Activated naive CD8-positive, alpha-beta T cell (primary cell): ENCODE data around the gene DCAF11.

Experiments used
- H3K27ac Mint-ChIP-seq: one replicate; pipeline ENCODE4 v1.8.0; 2021; ENCODE audit warnings: mixed read lengths
- H3K27me3 Mint-ChIP-seq: one replicate; pipeline ENCODE4 v1.8.0; 2021; ENCODE audit warnings: mixed read lengths
- H3K36me3 Mint-ChIP-seq: one replicate; pipeline ENCODE4 v1.8.0; 2021; ENCODE audit warnings: mixed read lengths
- H3K4me1 Mint-ChIP-seq: one replicate; pipeline ENCODE4 v1.8.0; 2021; ENCODE audit warnings: low read depth, mixed read lengths
- H3K4me3 Mint-ChIP-seq: one replicate; pipeline ENCODE4 v1.8.0; 2021; ENCODE audit warnings: mild to moderate bottlenecking, mixed read lengths
- H3K9me3 Mint-ChIP-seq: one replicate; pipeline ENCODE4 v1.8.0; 2021; ENCODE audit warnings: low read depth, mixed read lengths

The DCAF11 gene

DNA sequence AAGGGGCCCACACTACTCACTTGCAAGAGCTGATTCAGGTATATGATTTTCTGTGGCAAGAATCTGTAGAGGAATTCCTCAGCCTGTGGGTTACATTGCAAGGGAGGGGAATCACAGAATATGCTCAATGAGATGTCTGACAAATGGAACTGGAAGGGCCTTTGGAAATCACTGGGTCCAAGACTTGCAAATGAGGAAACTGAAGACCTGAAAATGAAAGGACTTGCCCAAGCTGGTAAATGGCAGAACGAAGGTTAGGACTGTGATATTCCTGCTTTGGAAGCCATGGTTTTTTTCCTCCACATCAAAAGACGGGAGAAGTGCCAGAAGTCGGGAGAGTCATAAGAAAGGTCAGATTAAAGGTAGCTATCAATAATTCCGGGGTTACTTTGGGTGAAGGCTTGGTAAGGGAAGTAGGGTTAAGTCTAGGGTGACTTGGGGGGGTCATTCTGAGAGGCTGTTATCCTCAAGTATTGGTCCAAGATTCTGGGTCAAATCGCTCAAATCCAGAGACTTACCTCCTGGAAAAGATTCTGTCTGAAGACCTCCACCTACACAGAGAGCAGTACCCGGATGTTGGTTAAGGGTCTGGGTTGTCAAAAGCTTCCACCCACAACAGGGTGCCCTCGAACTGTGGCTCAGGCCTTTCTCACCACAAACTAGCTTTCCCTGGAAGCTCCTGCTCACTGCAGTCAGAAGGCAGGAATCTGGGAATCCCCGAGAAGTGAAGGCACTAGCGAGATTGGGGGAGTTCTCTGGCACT is 31.3 kb downstream of the DCAF11 start:
- peak overlapping the region; percentile 97 for H3K4me3 Mint-ChIP-seq
- H3K36me3 Mint-ChIP-seq: peaks cover 16% of the 10 kb centered on the region
- peaks cover 58% of the 10 kb centered on the region for H3K4me1 Mint-ChIP-seq

DNA sequence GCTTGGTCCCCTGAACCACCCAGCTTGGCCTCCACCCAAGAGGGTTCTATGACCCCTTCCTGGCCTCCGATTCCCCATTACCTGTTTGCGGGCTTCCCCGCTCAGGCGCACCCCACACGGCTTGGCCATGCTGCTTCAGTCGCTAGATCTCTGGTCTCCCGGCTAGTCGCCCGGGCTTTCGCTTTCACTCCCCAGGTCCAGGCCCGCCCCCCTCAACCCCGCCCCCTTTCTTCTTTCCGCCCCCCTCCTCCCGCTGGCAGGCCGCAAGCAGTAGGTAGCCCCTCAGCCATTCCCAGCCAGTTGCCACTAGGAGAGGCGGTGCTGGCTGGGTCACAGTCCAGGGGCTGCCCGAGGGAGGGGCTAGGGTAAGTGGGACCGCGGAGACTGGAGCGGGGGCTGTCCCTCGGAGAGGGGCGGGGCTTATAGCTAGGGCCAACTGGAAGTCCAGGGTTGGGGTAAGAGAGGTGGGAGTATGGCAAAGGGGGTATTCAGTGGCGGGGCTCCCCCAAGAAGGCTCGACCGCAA is 31.9 kb downstream of the DCAF11 start, which contains the start of gene PSME2:
PSME2 (minus strand) TSS at position 158 of the 525 bp plus-strand sequence; CDS start at position 129, 29 bp downstream.
- Mint-ChIP-seq H3K27me3 (no peaks in the 10 kb centered on the region), H3K27ac (peak within 1 kb of the TSS; percentile 98), H3K4me1 (peaks cover 58% of the 10 kb centered on the region), H3K9me3 (no peaks in the 10 kb centered on the region), H3K36me3 (peaks cover 16% of the 10 kb centered on the region), H3K4me3 (peak within 1 kb of the TSS; percentile 97)

More for the DNA sequence above, 31.3 kb downstream of the DCAF11 start:
- Mint-ChIP-seq H3K27ac (peak overlapping the region; percentile 98), H3K9me3 (no peaks in the 10 kb centered on the region), H3K27me3 (no peaks in the 10 kb centered on the region)

DNA sequence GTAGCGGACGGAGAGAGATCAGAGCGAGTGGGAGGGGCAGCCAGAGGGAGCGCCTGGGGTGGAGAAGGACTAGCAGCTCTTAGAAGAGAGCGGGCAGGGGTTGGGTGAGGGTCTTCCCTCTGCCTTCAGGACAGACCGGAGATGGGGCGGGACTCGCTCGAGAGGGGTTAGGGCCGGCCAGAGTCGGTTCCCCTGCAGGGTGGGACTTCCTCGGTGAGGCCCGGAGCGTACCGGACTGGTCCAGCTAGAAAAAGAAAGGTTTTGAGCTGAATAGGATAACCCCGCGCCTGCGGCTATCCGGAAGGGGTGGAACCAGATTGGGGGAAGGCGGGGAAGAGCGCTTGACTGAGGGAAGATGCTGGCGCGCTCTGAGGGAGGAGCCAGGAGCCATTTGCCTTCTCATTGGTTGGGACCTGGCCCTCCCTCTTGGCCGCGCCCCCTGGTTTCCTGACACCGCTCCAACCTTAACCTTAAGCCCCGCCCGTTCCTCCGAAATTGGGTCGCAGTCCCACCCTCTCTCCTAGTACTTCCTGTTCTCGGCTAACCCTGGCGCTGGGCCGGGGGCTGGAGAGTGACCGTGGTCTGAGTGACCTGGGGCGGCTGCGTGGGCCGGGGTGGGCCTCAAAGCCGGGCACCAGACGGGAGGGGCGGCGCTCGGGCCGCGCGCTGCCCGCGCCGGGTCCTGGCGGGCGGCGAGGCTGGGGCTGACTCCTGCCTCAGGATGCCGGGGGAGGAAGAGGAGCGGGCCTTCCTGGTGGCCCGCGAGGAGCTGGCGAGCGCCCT is 32.6 kb downstream of the DCAF11 start, which contains the start of gene RNF31:
RNF31 (plus strand) TSS at position 521 of the 783 bp plus-strand sequence; CDS start at position 722, 201 bp downstream.
- Mint-ChIP-seq H3K36me3 (peaks cover 16% of the 10 kb centered on the region), H3K27me3 (no peaks in the 10 kb centered on the region), H3K9me3 (no peaks in the 10 kb centered on the region), H3K27ac (peak within 1 kb of the TSS; percentile 98), H3K4me3 (peak within 1 kb of the TSS; percentile 97), H3K4me1 (peaks cover 52% of the 10 kb centered on the region)

DNA sequence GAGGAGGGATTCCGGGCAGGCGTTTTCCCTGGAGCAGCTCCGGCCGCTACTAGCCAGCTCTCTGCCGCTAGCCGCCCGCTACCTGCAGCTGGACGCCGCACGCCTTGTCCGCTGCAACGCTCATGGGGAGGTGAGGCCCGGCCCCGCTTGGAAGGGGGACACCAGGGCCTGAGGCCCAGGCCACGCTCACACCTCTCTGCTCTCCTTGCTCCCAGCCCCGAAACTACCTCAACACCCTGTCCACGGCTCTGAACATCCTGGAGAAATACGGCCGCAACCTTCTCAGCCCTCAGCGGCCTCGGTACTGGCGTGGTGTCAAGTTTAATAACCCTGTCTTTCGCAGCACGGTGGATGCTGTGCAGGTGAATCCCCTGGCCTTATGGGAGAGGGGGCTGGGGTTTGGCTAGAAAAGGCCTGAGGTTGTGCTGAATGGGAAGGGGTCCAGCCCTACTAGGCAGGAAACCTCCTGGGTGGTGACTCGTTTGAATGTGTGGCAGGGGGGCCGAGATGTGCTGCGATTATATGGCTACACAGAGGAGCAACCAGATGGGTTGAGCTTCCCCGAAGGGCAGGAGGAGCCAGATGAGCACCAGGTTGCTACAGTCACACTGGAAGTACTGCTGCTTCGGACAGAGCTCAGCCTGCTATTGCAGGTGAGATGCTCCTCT is 33.3 kb downstream of the DCAF11 start:
- Mint-ChIP-seq H3K27ac (peak overlapping the region; percentile 68), H3K36me3 (peaks cover 16% of the 10 kb centered on the region), H3K4me1 (peaks cover 48% of the 10 kb centered on the region), H3K9me3 (no peaks in the 10 kb centered on the region), H3K27me3 (no peaks in the 10 kb centered on the region), H3K4me3 (peak overlapping the region; percentile 97)

DNA sequence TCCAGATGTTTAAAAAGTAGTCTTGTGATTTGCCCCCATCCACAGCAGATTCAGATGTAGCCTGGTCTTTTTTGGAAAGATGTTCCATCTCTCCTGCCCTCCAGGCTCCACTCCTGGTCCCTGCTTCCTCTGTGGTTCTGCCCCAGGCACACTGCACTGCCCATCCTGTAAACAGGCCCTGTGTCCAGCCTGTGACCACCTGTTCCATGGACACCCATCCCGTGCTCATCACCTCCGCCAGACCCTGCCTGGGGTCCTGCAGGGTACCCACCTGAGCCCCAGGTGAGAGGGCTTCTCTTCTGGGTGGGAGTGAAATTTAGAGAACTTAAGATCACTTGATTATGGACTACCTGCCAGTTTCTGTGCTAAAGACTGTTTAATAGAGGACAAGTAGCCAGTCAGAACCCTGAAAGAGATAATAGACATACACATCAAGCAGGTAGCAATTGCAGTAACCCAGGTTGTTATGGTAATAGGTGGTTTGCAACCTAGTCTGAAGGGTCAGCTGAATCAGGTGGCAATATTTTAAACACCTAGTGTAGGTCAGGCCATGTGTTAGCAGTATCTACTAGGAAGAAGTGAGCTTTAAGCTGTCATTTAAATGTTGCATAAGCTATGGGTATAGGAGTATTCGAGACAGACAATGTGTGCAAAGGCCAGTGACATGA is 34.9 kb downstream of the DCAF11 start:
- H3K36me3 Mint-ChIP-seq: peaks cover 11% of the 10 kb centered on the region
- no peaks in the 10 kb centered on the region for H3K9me3 Mint-ChIP-seq
- H3K27ac Mint-ChIP-seq: no peak overlapping the region
- H3K4me3 Mint-ChIP-seq: peak overlapping the region; percentile 97
- no peaks in the 10 kb centered on the region for H3K27me3 Mint-ChIP-seq
- peaks cover 37% of the 10 kb centered on the region for H3K4me1 Mint-ChIP-seq

DNA sequence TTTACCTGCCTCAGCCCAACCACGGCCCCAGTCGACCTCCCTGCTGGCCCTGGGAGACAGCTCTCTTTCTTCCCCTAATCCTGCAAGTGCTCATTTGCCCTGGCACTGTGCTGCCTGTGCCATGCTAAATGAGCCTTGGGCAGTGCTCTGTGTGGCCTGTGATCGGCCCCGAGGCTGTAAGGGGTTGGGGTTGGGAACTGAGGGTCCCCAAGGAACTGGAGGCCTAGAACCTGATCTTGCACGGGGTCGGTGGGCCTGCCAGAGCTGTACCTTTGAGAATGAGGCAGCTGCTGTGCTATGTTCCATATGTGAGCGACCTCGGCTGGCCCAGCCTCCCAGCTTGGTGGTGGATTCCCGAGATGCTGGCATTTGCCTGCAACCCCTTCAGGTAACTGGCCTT is 35.5 kb downstream of the DCAF11 start:
- Mint-ChIP-seq H3K27me3 (no peaks in the 10 kb centered on the region), H3K4me1 (peaks cover 33% of the 10 kb centered on the region), H3K36me3 (peaks cover 11% of the 10 kb centered on the region), H3K9me3 (no peaks in the 10 kb centered on the region), H3K4me3 (peak overlapping the region; percentile 13), H3K27ac (no peak overlapping the region)

DNA sequence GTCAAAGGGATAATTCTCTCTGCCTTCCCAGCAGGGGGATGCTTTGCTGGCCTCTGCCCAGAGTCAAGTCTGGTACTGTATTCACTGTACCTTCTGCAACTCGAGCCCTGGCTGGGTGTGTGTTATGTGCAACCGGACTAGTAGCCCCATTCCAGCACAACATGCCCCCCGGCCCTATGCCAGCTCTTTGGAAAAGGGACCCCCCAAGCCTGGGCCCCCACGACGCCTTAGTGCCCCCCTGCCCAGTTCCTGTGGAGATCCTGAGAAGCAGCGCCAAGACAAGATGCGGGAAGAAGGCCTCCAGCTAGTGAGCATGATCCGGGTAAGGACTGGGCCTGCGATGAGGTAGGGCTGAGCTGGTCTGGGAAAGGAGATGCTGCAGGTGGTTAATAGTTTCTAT is 36.0 kb downstream of the DCAF11 start:
- no peaks in the 10 kb centered on the region for H3K9me3 Mint-ChIP-seq
- H3K36me3 Mint-ChIP-seq: peaks cover 9% of the 10 kb centered on the region
- H3K27ac Mint-ChIP-seq: no peak overlapping the region
- no peaks in the 10 kb centered on the region for H3K27me3 Mint-ChIP-seq
- no peak overlapping the region for H3K4me3 Mint-ChIP-seq
- H3K4me1 Mint-ChIP-seq: peaks cover 28% of the 10 kb centered on the region

DNA sequence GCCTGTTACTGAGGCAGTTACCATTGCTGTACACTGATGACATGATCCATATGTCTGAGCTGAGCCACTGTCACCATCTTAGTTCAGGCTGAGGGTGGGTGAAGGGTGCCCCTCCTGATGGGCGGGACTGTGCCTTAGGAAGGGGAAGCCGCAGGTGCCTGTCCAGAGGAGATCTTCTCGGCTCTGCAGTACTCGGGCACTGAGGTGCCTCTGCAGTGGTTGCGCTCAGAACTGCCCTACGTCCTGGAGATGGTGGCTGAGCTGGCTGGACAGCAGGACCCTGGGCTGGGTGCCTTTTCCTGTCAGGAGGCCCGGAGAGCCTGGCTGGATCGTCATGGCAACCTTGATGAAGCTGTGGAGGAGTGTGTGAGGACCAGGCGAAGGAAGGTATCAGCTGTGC is 36.4 kb downstream of the DCAF11 start:
- Mint-ChIP-seq H3K4me1 (peaks cover 24% of the 10 kb centered on the region), H3K27me3 (no peaks in the 10 kb centered on the region), H3K27ac (peak overlapping the region; percentile 6), H3K4me3 (no peak overlapping the region), H3K9me3 (no peaks in the 10 kb centered on the region), H3K36me3 (peaks cover 7% of the 10 kb centered on the region)

DNA sequence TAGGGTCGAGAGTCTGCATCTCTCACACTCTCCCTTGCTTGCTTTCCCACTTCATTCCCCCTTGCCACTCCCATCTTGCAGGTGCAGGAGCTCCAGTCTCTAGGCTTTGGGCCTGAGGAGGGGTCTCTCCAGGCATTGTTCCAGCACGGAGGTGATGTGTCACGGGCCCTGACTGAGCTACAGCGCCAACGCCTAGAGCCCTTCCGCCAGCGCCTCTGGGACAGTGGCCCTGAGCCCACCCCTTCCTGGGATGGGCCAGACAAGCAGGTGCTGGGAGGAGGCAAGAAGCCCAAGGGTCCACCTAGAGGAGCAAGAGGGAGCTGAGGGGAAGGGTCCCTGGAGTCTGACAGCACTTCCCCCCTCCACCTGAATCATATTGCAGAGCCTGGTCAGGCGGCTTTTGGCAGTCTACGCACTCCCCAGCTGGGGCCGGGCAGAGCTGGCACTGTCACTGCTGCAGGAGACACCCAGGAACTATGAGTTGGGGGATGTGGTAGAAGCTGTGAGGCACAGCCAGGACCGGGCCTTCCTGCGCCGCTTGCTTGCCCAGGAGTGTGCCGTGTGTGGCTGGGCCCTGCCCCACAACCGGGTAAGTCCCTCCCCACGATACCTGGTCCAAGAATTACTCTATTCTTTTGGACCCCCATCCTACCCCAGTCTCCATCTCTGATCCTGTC is 37.0 kb downstream of the DCAF11 start:
- H3K4me3 Mint-ChIP-seq: no peak overlapping the region
- peak overlapping the region; percentile 34 for H3K27ac Mint-ChIP-seq
- no peaks in the 10 kb centered on the region for H3K9me3 Mint-ChIP-seq
- peaks cover 24% of the 10 kb centered on the region for H3K4me1 Mint-ChIP-seq
- H3K36me3 Mint-ChIP-seq: peaks cover 7% of the 10 kb centered on the region
- no peaks in the 10 kb centered on the region for H3K27me3 Mint-ChIP-seq

DNA sequence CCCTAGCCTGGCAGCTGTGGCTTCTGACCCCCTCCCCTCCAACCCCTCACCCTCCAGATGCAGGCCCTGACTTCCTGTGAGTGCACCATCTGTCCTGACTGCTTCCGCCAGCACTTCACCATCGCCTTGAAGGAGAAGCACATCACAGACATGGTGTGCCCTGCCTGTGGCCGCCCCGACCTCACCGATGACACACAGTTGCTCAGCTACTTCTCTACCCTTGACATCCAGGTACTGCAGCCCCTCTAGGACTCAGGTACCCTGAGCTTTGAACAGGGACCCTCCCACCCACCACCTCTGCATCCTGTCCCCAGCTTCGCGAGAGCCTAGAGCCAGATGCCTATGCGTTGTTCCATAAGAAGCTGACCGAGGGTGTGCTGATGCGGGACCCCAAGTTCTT is 40.5 kb downstream of the DCAF11 start:
- peaks cover 7% of the 10 kb centered on the region for H3K36me3 Mint-ChIP-seq
- no peak overlapping the region for H3K4me3 Mint-ChIP-seq
- peaks cover 9% of the 10 kb centered on the region for H3K4me1 Mint-ChIP-seq
- H3K9me3 Mint-ChIP-seq: no peaks in the 10 kb centered on the region
- no peak overlapping the region for H3K27ac Mint-ChIP-seq
- H3K27me3 Mint-ChIP-seq: no peaks in the 10 kb centered on the region

DNA sequence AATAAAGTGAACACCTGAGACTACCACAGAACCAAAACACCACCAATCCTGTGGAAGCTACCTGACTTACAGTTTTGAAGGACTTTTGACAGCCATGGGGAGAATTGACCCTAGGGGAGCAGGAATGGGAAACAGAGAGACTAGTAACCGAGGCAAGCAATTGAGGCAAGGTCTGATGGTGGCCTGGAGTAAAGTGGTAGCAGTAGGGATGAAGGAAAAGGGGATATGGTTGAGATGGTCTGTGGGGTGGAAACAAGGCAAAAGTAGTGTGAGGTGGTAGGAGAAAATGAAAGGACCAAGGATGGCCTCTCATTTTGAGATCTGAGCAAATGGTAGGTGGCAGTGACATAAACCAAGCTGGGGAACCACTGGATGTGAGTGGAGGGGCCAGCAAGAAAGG is 42.3 kb downstream of the DCAF11 start:
- H3K4me1 Mint-ChIP-seq: peaks cover 18% of the 10 kb centered on the region
- peaks cover 10% of the 10 kb centered on the region for H3K36me3 Mint-ChIP-seq
- no peak overlapping the region for H3K4me3 Mint-ChIP-seq
- H3K27me3 Mint-ChIP-seq: no peaks in the 10 kb centered on the region
- H3K9me3 Mint-ChIP-seq: no peaks in the 10 kb centered on the region
- peak overlapping the region; percentile 82 for H3K27ac Mint-ChIP-seq

DNA sequence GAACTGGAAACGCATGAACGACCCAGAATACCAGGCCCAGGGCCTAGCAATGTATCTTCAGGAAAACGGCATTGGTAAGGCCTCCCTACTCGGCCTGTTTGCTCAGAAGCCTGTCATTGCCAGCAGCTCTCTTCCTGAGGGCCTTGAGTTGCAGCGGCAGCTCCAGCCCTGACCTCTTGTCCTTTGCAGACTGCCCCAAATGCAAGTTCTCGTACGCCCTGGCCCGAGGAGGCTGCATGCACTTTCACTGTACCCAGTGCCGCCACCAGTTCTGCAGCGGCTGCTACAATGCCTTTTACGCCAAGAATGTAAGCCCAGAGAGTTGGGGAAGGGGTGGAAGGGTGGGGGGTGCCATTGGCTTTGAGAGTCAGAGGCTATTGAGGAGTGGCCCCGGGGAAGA is 42.8 kb downstream of the DCAF11 start:
- Mint-ChIP-seq H3K9me3 (no peaks in the 10 kb centered on the region), H3K4me3 (no peak overlapping the region), H3K36me3 (peaks cover 14% of the 10 kb centered on the region), H3K27ac (no peak overlapping the region), H3K4me1 (peaks cover 22% of the 10 kb centered on the region), H3K27me3 (no peaks in the 10 kb centered on the region)

DNA sequence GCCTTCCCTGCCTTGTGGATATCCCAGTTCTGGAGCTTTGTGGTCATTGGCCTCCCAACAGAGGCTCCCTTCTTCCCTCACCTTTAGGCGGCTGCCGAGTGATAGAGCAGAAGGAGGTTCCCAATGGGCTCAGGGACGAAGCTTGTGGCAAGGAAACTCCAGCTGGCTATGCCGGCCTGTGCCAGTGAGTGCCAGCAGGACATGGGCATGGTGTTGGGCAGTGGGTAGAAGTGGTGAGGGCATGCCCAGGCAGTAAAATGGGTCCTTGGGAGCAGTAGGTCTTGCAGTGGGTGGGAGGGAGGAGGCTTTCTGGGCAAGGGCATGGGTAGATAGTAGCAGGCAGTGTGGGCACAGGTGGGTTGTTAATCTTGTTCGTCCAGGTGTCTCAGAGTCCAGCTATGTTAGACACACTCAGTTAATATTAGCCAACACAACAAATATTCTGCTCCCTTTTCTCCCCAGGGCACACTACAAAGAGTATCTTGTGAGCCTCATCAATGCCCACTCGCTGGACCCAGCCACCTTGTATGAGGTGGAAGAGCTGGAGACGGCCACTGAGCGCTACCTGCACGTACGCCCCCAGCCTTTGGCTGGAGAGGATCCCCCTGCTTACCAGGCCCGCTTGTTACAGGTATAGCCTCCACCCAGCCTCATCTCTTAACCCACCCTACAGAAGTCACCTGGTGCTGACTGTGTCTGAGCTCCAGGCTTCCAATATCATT is 45.4 kb downstream of the DCAF11 start:
- Mint-ChIP-seq H3K9me3 (no peaks in the 10 kb centered on the region), H3K4me1 (peaks cover 43% of the 10 kb centered on the region), H3K36me3 (peaks cover 19% of the 10 kb centered on the region), H3K27me3 (no peaks in the 10 kb centered on the region), H3K4me3 (no peak overlapping the region), H3K27ac (peak overlapping the region; percentile 100)
